A673 (cell line): ENCODE results near the gene SMAGP.

Experiments used
- EZH2 ChIP-seq: fragments of 200-600 bp; sonication (generic); IDR thresholded peaks from 2 replicates; pipeline ENCODE4 v1.6.1; 2017; ENCODE audit warnings: borderline replicate concordance, low read depth, mild to moderate bottlenecking, mixed read lengths, antibody characterized with exemption, low read length; ENCODE audit not compliant: poor library complexity, severe bottlenecking
- TF ChIP-seq, protein P1 (sequence below): fragments of 300-800, 200-600 bp; sonication (generic); conservative IDR thresholded peaks from 2 replicates; pipeline ENCODE4 v1.5.1; 2017; ENCODE audit warnings: low read depth, mild to moderate bottlenecking, antibody characterized with exemption, low read length, moderate library complexity, mixed read lengths

DNA sequence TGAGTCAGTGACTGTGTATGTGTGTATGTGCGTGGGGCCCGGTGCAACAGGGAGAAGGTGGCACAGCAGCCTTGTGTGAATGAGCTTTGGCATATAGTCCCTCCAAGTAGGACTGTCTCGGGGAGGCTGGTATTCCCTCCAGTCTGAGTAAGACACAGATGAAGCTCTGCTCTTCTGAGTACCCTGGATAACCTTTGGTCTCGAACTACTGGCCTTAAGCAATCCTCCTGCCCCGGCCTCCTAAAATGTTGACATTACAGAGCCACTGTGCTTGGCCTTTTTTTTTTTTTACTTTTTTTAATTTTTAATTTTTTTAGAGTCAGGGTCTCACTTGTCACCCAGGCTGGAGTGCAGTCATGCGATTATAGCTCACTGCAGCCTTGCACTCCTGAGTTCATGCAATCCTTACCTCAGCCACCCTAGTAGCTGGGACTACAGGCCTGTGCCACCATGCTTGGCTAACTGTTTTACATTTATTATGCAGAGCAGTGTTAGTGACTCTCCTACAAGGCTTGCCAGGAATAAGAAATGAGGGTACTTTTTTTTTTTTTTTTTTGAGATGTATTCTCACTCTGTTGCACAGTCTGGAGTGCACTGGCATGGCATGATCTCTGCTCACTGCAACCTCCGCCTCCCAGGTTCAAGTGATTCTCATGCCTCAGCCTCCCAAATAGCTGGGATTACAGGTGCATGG is 41.0 kb downstream of the SMAGP start:
- TF ChIP-seq, protein P1, sequence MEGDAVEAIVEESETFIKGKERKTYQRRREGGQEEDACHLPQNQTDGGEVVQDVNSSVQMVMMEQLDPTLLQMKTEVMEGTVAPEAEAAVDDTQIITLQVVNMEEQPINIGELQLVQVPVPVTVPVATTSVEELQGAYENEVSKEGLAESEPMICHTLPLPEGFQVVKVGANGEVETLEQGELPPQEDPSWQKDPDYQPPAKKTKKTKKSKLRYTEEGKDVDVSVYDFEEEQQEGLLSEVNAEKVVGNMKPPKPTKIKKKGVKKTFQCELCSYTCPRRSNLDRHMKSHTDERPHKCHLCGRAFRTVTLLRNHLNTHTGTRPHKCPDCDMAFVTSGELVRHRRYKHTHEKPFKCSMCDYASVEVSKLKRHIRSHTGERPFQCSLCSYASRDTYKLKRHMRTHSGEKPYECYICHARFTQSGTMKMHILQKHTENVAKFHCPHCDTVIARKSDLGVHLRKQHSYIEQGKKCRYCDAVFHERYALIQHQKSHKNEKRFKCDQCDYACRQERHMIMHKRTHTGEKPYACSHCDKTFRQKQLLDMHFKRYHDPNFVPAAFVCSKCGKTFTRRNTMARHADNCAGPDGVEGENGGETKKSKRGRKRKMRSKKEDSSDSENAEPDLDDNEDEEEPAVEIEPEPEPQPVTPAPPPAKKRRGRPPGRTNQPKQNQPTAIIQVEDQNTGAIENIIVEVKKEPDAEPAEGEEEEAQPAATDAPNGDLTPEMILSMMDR: no peak
- TF ChIP-seq EZH2: no peak
